ENCODE measurements around the gene LCN1. TPM values are rescaled to one million over a fixed set of nuclear protein-coding genes. Genes with fewer than 3 reads are reported as not detected.

Gene LCN1
- total RNA-seq, 2 donors from 2014 or later, result not detected

GRCh38 chr9:135573124-135573523 lies 51.9 kb downstream of the LCN1 start:
- ATAC-seq (ENCODE audit: insufficient number of reproducible peaks, low FRiP score, low read depth) (no peak), DNase-seq (ENCODE audit: low spot score) (no peak)
- Histone ChIP-seq H3K4me3 (no peak overlapping the region), H3K27ac (no peak overlapping the region), H3K9me3 (no peaks in the 10 kb centered on the region), H3K36me3 (no peaks in the 10 kb centered on the region), H3K27me3 (replicated peaks; ENCODE audit: insufficient read depth) (no peaks in the 10 kb centered on the region), H3K4me1 (ENCODE audit: control insufficient read depth in 1 of 2, low read depth in 2 of 2) (no peaks in the 10 kb centered on the region)
- no peak for TF ChIP-seq CTCF (IDR thresholded peaks at IDR 0.05)

GRCh38 chr9:135574331-135574730 lies 53.1 kb downstream of the LCN1 start:
- Histone ChIP-seq H3K27ac (no peak overlapping the region), H3K4me1 (ENCODE audit: control insufficient read depth in 1 of 2, low read depth in 2 of 2) (no peaks in the 10 kb centered on the region), H3K36me3 (no peaks in the 10 kb centered on the region), H3K9me3 (no peaks in the 10 kb centered on the region), H3K4me3 (no peak overlapping the region), H3K27me3 (replicated peaks; ENCODE audit: insufficient read depth) (no peaks in the 10 kb centered on the region)
- DNase-seq (ENCODE audit: low spot score) (no peak), ATAC-seq (ENCODE audit: insufficient number of reproducible peaks, low FRiP score, low read depth) (no peak)
- no peak for TF ChIP-seq CTCF (IDR thresholded peaks at IDR 0.05)

- TF ChIP-seq CTCF (IDR thresholded peaks at IDR 0.05), result no peak
- Histone ChIP-seq H3K4me1 (ENCODE audit: control insufficient read depth in 1 of 2, low read depth in 2 of 2) (no peaks in the 10 kb centered on the region), H3K36me3 (no peaks in the 10 kb centered on the region), H3K4me3 (no peak overlapping the region), H3K27me3 (replicated peaks; ENCODE audit: insufficient read depth) (no peaks in the 10 kb centered on the region), H3K27ac (no peak overlapping the region), H3K9me3 (no peaks in the 10 kb centered on the region)
- ATAC-seq (ENCODE audit: insufficient number of reproducible peaks, low FRiP score, low read depth) (no peak), DNase-seq (ENCODE audit: low spot score) (no peak)
Observed at GRCh38 chr9:135574943-135575342, 53.7 kb downstream of the LCN1 start.

Other genes with a start within 250 kb of the LCN1 start
- gene PPP1R26, start 41.7 kb upstream of the LCN1 start, total RNA-seq, result 10 to 100 TPM; 11.9 to 17.6 TPM
- gene MRPS2, start 20.8 kb upstream of the LCN1 start, total RNA-seq, result 10 to 100 TPM; 31.5 to 32.2 TPM
- gene OBP2A, start 24.7 kb downstream of the LCN1 start, total RNA-seq, result not detected
- not detected for gene PAEP, start 40.3 kb downstream of the LCN1 start, total RNA-seq
- not detected for gene GLT6D1, start 118.1 kb downstream of the LCN1 start, total RNA-seq
- not detected for gene LCN9, start 141.9 kb downstream of the LCN1 start, total RNA-seq
- not detected for gene SOHLH1, start 178.0 kb downstream of the LCN1 start, total RNA-seq
- gene KCNT1, start 180.7 kb downstream of the LCN1 start, total RNA-seq, result under 1 TPM; 0.28 to 0.54 TPM